Activated CD4-positive, alpha-beta T cell treated with anti-CD3 and anti-CD28 coated beads, Interleukin-2, amount 10 ng/mL, durations not matched to agents 24 days and 14 days (primary cell): Measurements from ENCODE around the gene CRACR2A. TPM values are rescaled to one million over a fixed set of nuclear protein-coding genes. Genes with fewer than 3 reads are reported as not detected.

ENCODE experiments used
- DNase-seq: peaks from one replicate; pipeline ENCODE4 v3.0.0; 2022
- H3K27ac Mint-ChIP-seq: one replicate; pipeline ENCODE4 v1.8.0; 2022; ENCODE audit warnings: mild to moderate bottlenecking, mixed read lengths
- H3K27me3 Mint-ChIP-seq: one replicate; pipeline ENCODE4 v1.8.0; 2022; ENCODE audit warnings: mixed read lengths
- H3K36me3 Mint-ChIP-seq: one replicate; pipeline ENCODE4 v1.8.0; 2022; ENCODE audit warnings: low read depth, mild to moderate bottlenecking, mixed read lengths
- H3K4me1 Mint-ChIP-seq: one replicate; pipeline ENCODE4 v1.8.0; 2021; ENCODE audit warnings: mixed read lengths
- H3K4me3 Mint-ChIP-seq: one replicate; pipeline ENCODE4 v1.8.0; 2022; ENCODE audit warnings: mild to moderate bottlenecking, moderate library complexity, mixed read lengths
- H3K9me3 Mint-ChIP-seq: one replicate; pipeline ENCODE4 v1.8.0; 2021; ENCODE audit warnings: mixed read lengths
- intact Hi-C: fragments of 100-400 bp; cut with micrococcal nuclease; formaldehyde crosslinking; loops from one replicate; pipeline ENCODE4 v1.15.1; 2023
- total RNA-seq: library from RNA; stranded (reverse); gene quantifications from 2 replicates; pipeline ENCODE4 v1.2.3, GENCODE V29; 2022

The CRACR2A gene
- total RNA-seq, 1 donor from 2014 or later: 27.0 TPM

- H3K4me3 Mint-ChIP-seq: no peak overlapping the region
- H3K9me3 Mint-ChIP-seq: no peaks in the 10 kb centered on the region
- no peak overlapping the region for H3K27ac Mint-ChIP-seq
- intact Hi-C loops: no loop called here
- H3K27me3 Mint-ChIP-seq: peaks cover 6% of the 10 kb centered on the region
- no peaks in the 10 kb centered on the region for H3K4me1 Mint-ChIP-seq
- DNase-seq: no peak
- H3K36me3 Mint-ChIP-seq: no peaks in the 10 kb centered on the region
Measured at GRCh38 chr12:3580094-3580749, 172.7 kb downstream of the CRACR2A start.

DNA sequence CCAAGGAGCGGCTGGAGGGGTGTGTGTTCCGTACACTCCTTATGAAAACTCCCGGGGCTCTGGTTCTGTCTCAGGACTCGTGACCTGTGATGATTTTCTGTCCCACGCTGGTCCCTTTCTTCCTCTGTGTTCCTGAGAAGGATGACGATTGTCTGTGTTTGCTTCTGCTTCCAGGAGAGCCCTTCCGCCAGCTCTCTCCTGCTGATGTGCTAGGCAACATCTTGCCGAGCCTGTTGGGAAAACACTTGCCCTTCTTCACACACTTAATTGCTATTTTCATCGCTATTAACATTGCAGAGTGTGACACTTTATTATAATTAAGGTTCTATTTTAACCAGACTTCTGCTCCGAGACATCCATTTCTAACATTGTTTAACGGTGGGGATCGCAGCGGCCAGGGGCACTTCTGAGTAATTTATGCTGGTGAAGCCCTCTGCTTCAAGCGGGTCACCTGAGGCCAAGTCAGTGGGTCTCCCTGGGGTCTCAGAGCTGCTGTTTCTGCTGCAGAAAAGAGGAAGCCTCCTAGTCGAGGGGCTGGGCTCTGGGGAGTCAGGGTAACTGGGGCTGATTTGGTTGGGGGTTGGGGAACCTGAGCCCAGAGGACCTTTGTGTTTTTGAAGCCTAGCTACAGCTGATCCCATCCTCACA lies 173.3 kb downstream of the CRACR2A start:
- Mint-ChIP-seq H3K4me1 (no peaks in the 10 kb centered on the region), H3K27me3 (peaks cover 4% of the 10 kb centered on the region), H3K36me3 (no peaks in the 10 kb centered on the region), H3K27ac (no peak overlapping the region), H3K4me3 (no peak overlapping the region), H3K9me3 (no peaks in the 10 kb centered on the region)
- intact Hi-C loops: no loop called here
- DNase-seq: no peak

- Mint-ChIP-seq H3K9me3 (no peaks in the 10 kb centered on the region), H3K27ac (no peak overlapping the region), H3K36me3 (no peaks in the 10 kb centered on the region), H3K27me3 (peaks cover 9% of the 10 kb centered on the region), H3K4me3 (no peak overlapping the region), H3K4me1 (no peaks in the 10 kb centered on the region)
- intact Hi-C loops: no loop called here
- DNase-seq: no peak
Measured at GRCh38 chr12:3578557-3578956, 174.4 kb downstream of the CRACR2A start.

DNA sequence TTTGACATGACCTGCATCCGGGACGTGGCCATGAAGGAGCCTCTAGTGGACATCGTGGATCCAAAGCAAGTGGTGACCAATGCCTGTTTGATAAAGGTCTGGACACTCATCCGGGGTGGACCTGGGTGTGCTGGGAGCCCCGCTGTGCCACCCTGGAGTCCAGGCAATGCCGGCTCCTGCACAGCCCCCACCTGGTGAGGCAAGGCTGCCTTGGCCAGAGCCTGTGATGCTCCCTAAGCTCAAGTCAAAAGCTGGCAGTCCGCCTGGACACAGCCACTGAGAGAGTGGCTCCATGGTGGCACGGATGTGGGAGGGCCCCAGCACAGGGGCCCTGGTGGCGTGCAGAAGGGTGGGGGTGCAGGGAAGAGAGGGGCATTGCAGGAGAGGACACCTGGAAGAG lies 176.0 kb downstream of the CRACR2A start:
- no peak overlapping the region for H3K4me3 Mint-ChIP-seq
- H3K4me1 Mint-ChIP-seq: no peaks in the 10 kb centered on the region
- H3K27ac Mint-ChIP-seq: no peak overlapping the region
- intact Hi-C loops: no loop called here
- DNase-seq: no peak
- H3K36me3 Mint-ChIP-seq: no peaks in the 10 kb centered on the region
- no peaks in the 10 kb centered on the region for H3K9me3 Mint-ChIP-seq
- H3K27me3 Mint-ChIP-seq: peaks cover 23% of the 10 kb centered on the region

DNA sequence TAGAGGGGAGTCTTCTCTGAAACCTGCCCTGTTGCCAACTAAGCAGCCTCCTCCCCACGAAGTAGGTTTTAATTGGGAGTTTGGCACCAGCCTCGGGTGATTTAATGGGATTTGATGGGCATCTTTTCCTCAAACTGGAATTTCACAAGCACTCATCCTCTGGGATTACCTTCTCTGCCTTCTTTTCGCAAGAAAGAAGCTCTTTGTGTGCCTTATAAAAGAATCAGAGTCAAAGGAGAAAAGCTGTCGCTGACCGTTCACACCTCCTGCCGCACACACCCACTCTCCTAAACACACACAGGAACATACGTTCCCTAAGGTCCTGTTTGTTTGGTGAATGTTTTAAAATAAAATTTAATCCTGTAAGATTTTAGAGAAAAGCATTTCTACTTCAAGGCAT lies 177.9 kb downstream of the CRACR2A start:
- no peaks in the 10 kb centered on the region for H3K36me3 Mint-ChIP-seq
- no peak for DNase-seq
- intact Hi-C loops: no loop called here
- no peaks in the 10 kb centered on the region for H3K4me1 Mint-ChIP-seq
- H3K9me3 Mint-ChIP-seq: no peaks in the 10 kb centered on the region
- peaks cover 19% of the 10 kb centered on the region for H3K27me3 Mint-ChIP-seq
- H3K4me3 Mint-ChIP-seq: no peak overlapping the region
- H3K27ac Mint-ChIP-seq: no peak overlapping the region

- no peak overlapping the region for H3K27ac Mint-ChIP-seq
- intact Hi-C loops: no loop called here
Measured at GRCh38 chr12:3572560-3572959, 180.3 kb downstream of the CRACR2A start.

GRCh38 chr12:3571724-3572123 lies 181.2 kb downstream of the CRACR2A start:
- H3K27ac Mint-ChIP-seq: no peak overlapping the region
- intact Hi-C loops: no loop called here
- no peaks in the 10 kb centered on the region for H3K9me3 Mint-ChIP-seq
- no peaks in the 10 kb centered on the region for H3K36me3 Mint-ChIP-seq
- no peak overlapping the region for H3K4me3 Mint-ChIP-seq
- no peaks in the 10 kb centered on the region for H3K4me1 Mint-ChIP-seq
- H3K27me3 Mint-ChIP-seq: peaks cover 29% of the 10 kb centered on the region
- DNase-seq: no peak

More at GRCh38 chr12:3572560-3572959, 180.3 kb downstream of the CRACR2A start:
- Mint-ChIP-seq H3K36me3 (no peaks in the 10 kb centered on the region), H3K27me3 (peaks cover 25% of the 10 kb centered on the region), H3K4me3 (no peak overlapping the region), H3K4me1 (no peaks in the 10 kb centered on the region), H3K9me3 (no peaks in the 10 kb centered on the region)
- DNase-seq: no peak

DNA sequence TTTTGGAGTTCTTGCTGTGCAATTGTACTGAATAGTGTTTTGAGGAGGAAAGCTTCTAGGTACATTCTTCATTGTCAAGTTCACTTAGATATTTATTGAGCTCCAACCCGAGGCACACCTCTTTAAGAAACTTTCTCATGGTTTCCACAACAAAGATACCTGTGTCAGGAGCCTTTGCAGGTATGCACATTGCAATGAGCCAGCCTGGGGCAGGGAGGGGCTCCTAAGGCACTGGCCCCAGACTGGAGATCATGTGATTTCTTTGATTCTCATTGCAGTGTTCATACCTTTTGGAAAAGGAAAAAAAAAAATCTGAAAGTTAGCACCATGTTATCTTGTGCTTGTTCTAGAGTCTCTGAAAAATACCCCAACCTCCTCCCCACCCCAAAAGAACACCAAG lies 181.6 kb downstream of the CRACR2A start:
- Mint-ChIP-seq H3K36me3 (no peaks in the 10 kb centered on the region), H3K9me3 (no peaks in the 10 kb centered on the region), H3K4me3 (no peak overlapping the region), H3K4me1 (no peaks in the 10 kb centered on the region), H3K27me3 (peaks cover 31% of the 10 kb centered on the region), H3K27ac (no peak overlapping the region)
- intact Hi-C loops: no loop called here
- no peak for DNase-seq

- DNase-seq: no peak
- no peak overlapping the region for H3K27ac Mint-ChIP-seq
- no peak overlapping the region for H3K4me3 Mint-ChIP-seq
- H3K36me3 Mint-ChIP-seq: no peaks in the 10 kb centered on the region
- intact Hi-C loops: no loop called here
- peaks cover 28% of the 10 kb centered on the region for H3K27me3 Mint-ChIP-seq
- H3K4me1 Mint-ChIP-seq: no peaks in the 10 kb centered on the region
- no peaks in the 10 kb centered on the region for H3K9me3 Mint-ChIP-seq
Measured at GRCh38 chr12:3568695-3569094, 184.2 kb downstream of the CRACR2A start.

DNA sequence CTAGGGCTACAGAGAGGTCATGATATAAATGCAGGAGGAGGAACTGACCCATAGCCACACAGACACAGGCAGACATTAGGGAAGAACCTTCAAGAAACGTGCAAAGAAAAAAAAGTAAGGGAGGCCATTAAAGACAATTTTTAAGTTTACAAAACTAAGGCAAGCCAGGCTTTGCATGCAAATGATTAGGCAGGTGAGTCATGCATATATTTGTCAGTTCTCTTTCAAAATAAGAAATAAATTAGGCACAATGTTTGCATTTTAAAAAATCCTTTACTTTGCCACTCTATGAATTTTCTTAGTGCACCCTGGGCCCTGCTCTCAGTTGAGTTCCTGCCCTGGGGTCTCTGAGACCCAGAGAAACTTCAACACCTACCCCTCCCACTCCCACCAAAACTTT lies 186.9 kb downstream of the CRACR2A start:
- intact Hi-C loops: no loop called here
- no peaks in the 10 kb centered on the region for H3K4me1 Mint-ChIP-seq
- no peak overlapping the region for H3K4me3 Mint-ChIP-seq
- no peak for DNase-seq
- H3K36me3 Mint-ChIP-seq: no peaks in the 10 kb centered on the region
- H3K27me3 Mint-ChIP-seq: peaks cover 13% of the 10 kb centered on the region
- no peaks in the 10 kb centered on the region for H3K9me3 Mint-ChIP-seq
- no peak overlapping the region for H3K27ac Mint-ChIP-seq

Other genes with a start within 250 kb of the CRACR2A start
- 11.4 and 14.8 TPM in 2 replicates for gene PARP11, start 120.3 kb upstream of the CRACR2A start, total RNA-seq